HG02885 (cell line): ENCODE measurements around the gene DISP2.

Experiments used
- ATAC-seq: cut with Tn5 transposase; IDR thresholded peaks from one replicate; pipeline ENCODE4 v1.9.1; 2021; ENCODE audit warnings: mild to moderate bottlenecking; ENCODE audit not compliant: unreplicated experiment, poor library complexity

Gene DISP2, protein sequence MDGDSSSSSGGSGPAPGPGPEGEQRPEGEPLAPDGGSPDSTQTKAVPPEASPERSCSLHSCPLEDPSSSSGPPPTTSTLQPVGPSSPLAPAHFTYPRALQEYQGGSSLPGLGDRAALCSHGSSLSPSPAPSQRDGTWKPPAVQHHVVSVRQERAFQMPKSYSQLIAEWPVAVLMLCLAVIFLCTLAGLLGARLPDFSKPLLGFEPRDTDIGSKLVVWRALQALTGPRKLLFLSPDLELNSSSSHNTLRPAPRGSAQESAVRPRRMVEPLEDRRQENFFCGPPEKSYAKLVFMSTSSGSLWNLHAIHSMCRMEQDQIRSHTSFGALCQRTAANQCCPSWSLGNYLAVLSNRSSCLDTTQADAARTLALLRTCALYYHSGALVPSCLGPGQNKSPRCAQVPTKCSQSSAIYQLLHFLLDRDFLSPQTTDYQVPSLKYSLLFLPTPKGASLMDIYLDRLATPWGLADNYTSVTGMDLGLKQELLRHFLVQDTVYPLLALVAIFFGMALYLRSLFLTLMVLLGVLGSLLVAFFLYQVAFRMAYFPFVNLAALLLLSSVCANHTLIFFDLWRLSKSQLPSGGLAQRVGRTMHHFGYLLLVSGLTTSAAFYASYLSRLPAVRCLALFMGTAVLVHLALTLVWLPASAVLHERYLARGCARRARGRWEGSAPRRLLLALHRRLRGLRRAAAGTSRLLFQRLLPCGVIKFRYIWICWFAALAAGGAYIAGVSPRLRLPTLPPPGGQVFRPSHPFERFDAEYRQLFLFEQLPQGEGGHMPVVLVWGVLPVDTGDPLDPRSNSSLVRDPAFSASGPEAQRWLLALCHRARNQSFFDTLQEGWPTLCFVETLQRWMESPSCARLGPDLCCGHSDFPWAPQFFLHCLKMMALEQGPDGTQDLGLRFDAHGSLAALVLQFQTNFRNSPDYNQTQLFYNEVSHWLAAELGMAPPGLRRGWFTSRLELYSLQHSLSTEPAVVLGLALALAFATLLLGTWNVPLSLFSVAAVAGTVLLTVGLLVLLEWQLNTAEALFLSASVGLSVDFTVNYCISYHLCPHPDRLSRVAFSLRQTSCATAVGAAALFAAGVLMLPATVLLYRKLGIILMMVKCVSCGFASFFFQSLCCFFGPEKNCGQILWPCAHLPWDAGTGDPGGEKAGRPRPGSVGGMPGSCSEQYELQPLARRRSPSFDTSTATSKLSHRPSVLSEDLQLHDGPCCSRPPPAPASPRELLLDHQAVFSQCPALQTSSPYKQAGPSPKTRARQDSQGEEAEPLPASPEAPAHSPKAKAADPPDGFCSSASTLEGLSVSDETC (N-terminal part only)

DNA sequence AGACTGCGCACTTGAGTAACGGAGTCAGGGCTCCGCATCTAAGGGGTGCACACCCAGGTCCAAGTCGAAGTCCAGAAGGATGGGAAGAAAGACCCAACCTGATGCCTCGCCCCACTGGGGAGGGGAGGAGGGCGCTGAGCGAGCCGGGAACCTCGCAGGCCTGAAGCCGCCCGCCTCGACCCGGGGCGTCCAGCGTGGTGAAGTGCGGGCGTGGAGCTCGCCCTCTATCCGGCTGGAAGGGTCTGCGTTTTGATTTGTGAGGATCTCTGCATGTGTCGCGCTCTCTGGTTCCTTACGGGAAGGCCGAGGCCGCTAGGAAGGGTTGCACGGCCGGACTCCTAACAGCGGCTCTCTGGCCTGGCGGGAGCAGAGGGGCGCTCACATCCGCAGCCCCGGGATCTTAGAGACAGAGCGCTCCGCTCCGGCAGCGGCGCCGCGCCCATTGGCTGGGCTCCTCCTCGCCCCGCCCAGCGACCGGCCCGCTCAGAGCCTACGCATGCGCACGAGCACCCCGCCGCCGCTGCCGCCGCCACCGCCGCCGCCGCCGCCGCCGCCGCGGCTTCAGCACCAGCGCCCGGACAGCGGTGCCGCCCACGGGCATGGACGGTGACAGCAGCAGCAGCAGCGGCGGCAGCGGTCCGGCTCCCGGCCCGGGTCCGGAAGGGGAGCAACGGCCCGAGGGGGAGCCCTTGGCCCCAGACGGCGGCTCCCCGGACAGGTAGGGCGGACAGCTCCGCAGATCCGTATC is at the start of gene DISP2:
DISP2 (plus strand) TSS at position 497 of the 748 bp plus-strand sequence; CDS start at position 600, 103 bp downstream.
- peak; percentile 89 for ATAC-seq

DNA sequence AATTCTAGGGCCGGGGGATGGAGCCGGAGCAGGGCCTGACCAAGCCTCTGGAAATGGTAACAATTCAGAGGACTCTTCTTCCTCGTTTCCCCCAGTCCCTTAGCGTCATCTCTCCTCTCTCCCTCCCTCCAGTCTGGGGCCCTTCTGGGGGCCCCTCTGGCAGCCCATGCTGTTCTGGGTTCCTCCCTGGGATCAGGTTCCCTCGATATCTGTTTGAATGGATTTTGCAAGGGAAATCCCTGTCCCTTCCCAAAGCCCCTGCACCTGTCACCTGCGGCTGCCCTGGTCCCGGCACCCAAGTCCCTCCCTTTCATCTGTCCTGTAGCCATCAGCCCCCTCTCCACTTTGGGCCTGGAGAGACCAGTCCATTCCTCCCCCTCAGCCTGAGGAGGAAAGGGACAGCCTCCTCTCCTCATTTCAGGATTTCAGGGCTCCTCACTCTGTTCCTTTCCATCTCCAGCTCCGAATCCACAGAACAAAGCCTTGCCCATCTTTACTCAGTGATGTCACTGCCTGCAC is 48.6 kb upstream of the DISP2 start:
- ATAC-seq: no peak

DNA sequence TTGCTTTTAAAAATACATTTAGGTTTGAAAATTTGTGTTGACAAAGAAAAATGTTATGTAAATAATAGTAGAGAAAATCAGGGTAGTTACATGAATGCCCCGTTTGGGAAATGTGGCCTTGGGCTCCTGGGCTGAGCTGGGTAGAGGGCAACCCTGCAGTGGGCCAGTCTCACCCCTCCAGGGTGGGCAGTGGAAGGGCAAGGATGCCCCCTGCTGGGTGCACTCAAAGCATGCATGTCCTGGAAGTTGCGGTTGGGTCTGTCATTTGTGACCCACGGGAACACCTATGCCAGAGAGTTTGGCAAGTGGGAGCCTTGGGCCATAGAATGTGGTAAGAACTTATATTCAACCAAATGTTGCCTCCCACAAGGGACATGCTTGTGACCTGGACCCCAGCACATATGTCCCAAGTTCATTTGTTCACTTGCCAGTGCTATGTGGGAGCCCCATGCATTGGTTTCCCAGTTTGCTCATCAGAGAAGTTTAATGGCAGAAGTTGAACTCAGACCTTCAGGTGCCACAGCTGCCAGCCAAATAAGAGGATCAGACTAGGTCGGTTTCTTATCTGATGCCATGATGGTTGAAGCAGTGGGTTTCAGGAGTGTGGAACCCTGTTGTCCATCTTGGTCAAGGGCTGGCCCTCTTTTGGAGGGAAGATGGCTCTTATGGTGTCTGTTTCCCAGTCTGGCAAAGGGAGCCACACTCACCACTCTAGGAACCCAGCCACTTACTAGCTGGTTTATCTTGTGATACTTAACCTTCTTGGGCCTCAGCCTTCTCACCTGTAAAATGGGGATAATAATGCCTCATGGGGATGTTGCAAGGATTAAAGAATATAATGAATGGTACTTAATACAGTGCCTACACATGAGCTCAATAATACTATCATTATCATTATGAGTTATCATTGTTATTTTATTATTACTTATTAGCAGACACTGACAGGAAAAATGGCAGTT is 47.7 kb upstream of the DISP2 start:
- ATAC-seq: no peak

DNA sequence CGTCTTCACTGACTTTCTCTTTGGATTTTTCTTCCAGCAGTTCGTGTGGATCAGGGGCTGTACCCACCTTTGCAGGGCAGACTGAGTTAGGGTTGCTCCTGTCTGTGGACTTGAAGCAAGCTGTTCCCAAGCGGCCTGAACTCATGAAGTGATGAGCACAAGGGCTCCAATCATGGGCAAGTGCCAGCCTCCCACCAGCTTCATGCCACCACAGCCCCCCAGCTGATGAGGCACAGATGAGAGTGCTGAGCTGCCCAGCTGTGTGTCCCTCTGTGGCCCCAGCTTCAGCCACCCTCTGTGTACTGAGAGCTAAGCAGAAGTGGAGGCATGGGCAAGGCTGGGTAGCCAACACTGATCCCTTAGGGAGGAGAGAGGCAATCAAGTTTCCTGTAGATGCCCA is 47.0 kb upstream of the DISP2 start:
- no peak for ATAC-seq

DNA sequence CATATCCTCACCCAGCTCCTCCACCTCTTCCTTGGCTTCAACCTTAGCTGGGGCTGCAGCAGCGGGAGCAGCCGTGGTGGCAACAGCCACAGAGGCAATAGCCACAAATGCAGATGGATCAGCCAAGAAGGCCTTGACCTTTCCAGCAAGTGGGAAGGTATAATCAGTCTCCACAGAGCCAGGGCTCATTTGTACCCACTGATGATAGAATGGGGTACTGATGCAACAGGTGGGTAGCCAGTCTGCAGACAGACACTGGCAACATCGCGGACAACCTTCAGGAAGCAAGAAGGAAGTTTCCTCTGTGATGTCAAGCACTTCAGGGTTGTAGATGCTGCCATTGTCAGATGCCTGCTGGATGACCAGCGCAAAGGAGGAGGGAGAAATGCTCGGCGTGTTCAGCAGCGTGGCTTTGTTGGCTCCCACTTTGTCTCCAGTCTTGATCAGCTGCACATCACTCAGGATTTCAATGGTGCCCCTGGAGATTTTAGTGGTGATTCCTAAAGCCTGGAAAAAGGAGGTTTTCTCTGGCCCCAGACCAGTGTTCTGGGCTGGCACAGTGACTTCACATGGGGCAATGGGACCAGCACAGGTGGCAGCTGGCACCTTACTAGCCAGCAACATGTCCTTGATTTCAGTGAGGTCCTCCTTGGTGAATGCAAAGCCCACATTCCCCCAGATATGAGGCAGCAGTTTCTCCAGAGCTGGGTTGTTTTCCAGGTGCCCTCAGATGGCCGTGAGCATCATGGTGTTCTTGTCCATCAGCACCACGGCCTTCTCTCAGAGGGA is 45.5 kb upstream of the DISP2 start:
- ATAC-seq: no peak

DNA sequence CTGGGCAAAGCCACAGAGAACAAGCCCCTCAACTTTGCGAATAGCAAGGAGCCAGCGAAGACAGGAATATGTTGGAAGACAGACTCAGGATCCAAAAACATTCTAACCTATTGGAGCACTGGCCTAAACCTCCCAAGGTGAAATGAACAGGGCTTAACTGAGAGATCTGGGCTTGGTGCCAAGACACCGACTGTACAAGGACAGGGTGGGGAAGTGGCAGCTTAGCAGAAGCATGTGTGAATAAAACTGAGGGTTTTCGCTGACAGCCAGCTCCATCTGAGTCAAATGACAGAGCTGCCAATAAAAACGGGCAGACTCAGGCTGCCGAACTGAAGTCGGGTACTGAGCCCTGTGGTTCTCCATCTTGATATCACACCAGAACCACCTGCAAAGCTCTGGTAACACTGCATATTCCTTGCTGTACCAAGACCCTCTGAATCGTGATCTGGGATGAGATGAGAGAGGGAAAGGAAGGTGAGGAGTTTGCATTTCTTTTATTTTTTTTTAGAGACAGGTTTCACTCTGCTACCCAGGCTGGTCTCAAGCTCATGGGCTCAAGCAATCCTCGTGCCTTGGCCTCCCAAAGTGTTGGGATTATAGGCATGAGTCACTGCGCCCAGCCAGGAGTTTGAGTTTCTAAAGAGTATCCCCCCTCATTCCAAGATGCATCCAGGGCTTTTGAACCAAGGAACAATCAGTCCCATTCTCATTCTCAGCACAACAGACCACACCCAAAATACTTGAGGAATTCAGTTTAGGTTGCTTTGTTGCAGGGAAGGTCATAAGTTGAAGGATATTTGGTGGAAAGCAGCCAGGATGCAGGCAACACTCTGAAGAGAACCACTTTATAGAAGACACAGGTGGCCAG is 44.3 kb upstream of the DISP2 start:
- ATAC-seq: no peak

DNA sequence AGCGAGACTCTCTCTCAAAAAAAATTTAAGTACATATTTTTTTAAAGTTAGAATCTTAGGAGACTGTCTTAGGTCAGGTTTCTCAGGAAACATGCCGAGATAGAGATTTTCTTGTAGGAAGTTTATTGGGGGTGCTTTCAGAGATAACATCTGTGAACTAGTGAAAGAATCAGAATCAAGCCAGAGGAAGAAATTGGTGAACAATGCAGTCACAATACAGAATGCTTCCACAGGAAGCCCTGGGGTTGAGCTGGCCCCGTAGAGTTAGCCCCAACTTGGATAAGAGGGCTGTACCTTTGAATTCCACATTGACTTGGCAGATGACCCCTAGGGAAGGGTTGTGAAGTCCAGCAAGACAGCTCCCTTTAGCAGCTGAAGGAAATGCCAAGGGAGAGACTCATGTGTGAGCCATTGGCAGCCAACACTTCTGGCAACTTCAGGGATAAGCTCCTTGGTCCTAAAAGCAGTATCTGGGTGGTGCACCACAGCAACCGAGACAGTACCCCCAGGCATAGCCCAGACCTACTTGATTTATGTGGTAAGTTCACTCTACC is 43.2 kb upstream of the DISP2 start:
- ATAC-seq: no peak

DNA sequence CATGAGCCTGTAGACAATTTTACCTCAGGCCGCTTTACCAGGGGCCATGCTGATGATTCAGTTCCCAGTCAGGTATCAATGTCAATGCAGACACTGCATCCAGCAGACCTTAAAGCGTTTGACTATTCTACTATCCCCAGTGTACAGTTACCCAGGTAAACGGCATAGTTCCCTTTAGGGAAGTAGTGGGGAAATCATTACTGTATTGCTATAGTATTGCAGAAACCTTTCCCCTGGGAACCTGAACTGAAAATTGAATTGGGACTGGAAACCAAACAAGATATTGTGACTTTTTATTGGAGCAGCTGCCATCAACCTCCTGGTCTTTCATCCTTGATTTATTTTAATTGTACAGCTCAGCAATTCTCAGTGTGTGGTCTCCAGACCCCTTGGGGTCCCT is 41.1 kb upstream of the DISP2 start:
- ATAC-seq: no peak

DNA sequence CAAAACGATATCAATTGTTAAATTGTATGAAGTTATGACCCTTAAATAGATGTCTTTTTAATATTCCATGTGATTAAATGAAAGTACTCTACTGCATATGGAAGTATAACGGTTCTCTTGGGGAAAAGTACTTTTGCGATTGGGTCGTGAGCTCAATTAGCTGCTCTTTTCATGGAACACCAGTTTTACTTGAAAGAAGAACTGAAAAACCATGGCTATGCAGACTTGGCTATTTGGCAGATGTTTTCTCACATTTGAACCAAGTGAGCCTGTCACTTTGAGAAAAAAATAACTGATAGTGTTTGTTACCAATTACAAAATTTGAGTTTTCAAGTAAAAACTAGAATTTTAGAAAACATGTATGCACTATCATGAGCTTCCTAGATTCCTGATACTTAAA is 40.4 kb upstream of the DISP2 start:
- ATAC-seq: no peak

DNA sequence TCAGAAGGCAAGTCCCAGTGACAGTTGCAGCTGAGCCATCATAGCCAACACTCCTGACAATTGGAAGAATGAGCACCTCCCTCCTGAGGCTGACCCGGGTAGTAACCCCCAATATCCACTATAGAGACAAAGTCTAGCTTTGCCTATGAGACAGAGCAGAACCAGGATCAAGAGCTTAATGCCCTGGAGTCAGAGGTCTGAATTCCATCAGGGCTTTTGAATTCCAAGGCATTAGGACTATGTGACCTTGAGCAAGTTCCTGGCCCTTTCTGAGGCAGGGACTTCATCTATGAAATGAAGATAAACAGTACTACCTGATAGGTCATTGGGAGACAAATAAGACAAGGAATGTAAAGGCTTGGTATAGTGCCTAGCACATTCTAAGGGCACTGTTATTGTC is 37.6 kb upstream of the DISP2 start:
- ATAC-seq: no peak

DNA sequence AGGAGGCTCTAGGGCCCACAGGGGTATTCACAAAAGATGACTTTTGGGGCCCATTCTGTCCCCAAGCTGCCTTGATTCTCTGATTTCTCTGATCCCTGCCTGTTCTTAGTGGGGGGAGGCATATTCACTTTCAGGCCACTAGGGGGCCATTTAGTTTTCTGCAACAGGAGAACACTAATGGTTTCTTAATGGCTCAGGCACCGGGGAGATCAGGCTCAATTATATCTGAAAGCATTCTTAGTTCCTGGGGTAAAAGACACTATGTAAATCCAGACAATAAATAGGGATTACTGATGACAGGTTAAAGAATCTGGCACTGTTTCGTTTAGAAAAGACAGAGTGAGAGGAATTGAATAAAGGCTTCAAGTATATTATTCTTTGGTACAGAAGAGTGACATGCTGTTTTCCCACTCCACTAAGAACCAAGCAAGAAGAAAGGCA is 37.1 kb upstream of the DISP2 start:
- peak; percentile 20 for ATAC-seq

DNA sequence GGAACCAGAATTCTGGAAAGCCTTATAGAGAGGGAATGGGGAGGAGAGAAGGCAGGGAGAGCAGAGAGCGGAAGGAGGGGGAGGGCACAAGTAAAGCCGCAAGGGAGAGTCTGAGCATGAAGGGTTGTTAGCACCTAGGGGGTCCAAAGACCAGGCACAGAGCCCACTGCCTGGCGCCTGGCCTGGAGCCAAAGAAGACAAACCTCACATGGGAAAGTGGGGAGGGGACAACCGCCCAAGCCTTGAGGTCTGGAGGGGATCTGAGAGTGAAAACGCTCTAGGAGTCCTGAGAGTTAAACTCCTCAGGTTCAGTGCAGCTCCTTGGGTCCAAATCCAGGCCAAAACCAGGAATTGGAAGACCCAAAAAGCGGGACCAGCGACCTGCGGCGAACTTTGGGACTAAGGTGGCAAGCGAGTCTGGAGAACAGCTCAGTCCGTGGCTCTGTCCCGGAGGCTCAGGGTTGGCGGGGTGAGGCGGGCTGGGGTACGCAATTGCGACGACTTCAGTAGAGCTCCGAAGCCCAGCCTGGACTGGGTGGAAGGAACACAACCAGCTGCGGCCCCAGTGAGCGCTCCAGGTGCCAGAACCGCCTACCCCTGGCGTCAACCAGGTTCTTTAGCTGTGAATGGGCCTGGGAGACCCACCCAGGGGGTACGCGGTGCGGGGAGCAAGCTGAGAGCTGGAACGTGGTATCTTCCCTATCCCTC is 35.3 kb upstream of the DISP2 start:
- ATAC-seq: no peak

DNA sequence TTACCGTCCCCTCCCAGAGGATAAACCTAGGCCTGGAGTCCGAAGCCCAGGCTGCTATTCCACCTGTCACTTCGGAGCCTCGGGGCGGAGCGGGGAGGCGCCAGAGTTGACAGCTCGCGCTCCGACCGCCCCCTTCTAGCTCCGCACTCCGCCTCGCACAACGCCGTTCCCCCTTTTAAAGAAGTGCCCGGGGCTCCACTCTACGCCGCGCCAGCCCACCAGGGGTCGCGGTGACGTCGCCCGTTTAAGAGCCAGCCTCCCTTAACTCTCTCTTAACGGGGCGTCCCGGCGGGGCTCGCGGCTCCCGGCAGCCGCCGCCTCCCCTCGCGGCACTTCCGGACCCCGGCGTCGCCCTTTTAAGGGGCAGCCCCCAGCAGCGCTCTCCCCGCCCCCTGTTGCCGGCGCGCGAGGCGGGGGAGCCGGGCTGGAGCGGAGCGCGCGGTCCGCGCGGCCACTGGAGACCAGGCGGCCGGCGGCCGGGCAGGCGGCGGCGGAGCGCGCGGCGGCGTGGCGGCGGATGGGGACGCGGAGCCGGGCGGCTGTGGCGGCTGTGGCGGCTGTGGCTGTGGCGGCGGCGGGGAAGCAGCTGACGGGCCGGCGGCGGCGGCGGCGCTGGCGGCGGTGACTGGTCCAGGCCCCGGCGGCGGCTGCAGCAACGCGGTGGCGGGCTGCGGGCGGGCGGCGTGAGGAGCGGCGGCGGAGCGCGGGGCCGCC is 34.6 kb upstream of the DISP2 start, which contains the start of gene INAFM2:
INAFM2 (plus strand) TSS at position 454 of the 714 bp plus-strand sequence. CDS start 364 bp downstream, outside the sequence.
- peak; percentile 92 for ATAC-seq

DNA sequence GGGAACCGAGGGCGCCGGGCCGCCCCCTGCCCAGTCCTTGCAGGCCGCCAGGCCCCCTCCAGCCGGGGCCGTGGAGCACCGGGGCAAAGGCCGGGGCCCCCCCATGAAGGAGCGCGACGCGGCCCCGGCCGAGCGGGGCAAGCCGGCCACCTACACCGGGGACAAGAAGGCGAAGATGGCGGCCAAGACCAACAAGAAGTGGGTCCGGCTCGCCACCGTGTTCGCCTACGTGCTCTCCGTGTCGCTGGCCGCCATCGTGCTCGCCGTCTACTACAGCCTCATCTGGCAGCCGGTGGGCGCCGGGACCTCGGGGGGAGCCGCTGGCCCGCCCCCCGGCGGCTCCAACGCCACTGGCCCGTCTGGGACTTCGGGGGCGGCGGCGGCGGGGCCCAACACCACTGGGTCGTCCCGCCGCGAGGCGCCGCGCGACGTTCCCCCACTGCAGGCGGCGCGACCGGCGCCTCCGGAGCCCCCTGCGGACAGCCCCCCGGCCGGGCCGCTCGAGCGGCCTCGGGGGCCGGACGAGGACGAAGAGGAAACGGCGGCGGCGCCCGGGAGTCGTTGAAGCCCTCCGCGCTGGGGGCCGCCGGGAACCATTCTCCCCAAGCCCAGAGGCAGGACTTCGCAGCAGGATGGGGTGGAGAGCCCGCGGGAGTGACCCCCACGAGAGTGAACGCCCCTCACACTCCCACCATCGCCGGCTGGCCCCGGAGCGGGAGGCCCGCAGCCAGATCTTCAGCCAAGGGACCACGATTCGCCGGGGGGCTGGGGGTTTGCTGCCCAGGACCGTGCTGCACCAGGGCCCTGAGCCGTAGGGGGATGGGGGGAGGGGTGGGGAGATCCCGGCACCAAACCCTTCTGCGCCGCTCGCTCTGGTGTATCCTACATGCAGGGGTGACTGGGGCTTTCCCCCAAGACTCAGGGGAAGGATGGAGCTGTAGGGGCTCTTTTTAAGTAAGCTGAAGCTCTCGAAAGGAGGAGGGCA is 33.8 kb upstream of the DISP2 start:
- peak; percentile 8 for ATAC-seq
